ENCODE measurements around the gene DCC. TPM values are rescaled to one million over a fixed set of nuclear protein-coding genes. Genes with fewer than 3 reads are reported as not detected.

The DCC gene
- total RNA-seq, 1 experiment from 2014 or later, result 0.08 TPM

GRCh38 chr18:53380063-53380639 is 1040.2 kb downstream of the DCC start:
- peak; percentile 43 for DNase-seq (ENCODE audit: low read depth, low spot score)
- in situ Hi-C loops (cut with HindIII; ENCODE audit: low pct_unique_long_range_greater_than_20kb, low sequenced_read_pairs), result no loop called here

GRCh38 chr18:53382870-53383269 is 1042.9 kb downstream of the DCC start:
- in situ Hi-C loops (cut with HindIII; ENCODE audit: low pct_unique_long_range_greater_than_20kb, low sequenced_read_pairs), result no loop called here
- DNase-seq (ENCODE audit: low read depth, low spot score), result no peak

- in situ Hi-C loops (cut with HindIII; ENCODE audit: low pct_unique_long_range_greater_than_20kb, low sequenced_read_pairs), result no loop called here
These were observed 1045.9 kb downstream of the DCC start for GRCh38 chr18:53385889-53386288.

GRCh38 chr18:53387581-53387980 is 1047.6 kb downstream of the DCC start:
- in situ Hi-C loops (cut with HindIII; ENCODE audit: low pct_unique_long_range_greater_than_20kb, low sequenced_read_pairs), result no loop called here

More at GRCh38 chr18:53385889-53386288, 1045.9 kb downstream of the DCC start:
- no peak for DNase-seq (ENCODE audit: low read depth, low spot score)

GRCh38 chr18:53402670-53403069 is 1062.7 kb downstream of the DCC start:
- in situ Hi-C loops (cut with HindIII; ENCODE audit: low pct_unique_long_range_greater_than_20kb, low sequenced_read_pairs), result no loop called here
- no peak for DNase-seq (ENCODE audit: low read depth, low spot score)

More at GRCh38 chr18:53387581-53387980, 1047.6 kb downstream of the DCC start:
- DNase-seq (ENCODE audit: low read depth, low spot score), result no peak

- DNase-seq (ENCODE audit: low read depth, low spot score), result no peak
- in situ Hi-C loops (cut with HindIII; ENCODE audit: low pct_unique_long_range_greater_than_20kb, low sequenced_read_pairs), result no loop called here
These were observed 1068.3 kb downstream of the DCC start for GRCh38 chr18:53408271-53408670.

GRCh38 chr18:53411511-53411910 is 1071.5 kb downstream of the DCC start:
- in situ Hi-C loops (cut with HindIII; ENCODE audit: low pct_unique_long_range_greater_than_20kb, low sequenced_read_pairs), result no loop called here
- DNase-seq (ENCODE audit: low read depth, low spot score), result no peak

GRCh38 chr18:53417003-53417402 is 1077.0 kb downstream of the DCC start:
- no peak for DNase-seq (ENCODE audit: low read depth, low spot score)
- in situ Hi-C loops (cut with HindIII; ENCODE audit: low pct_unique_long_range_greater_than_20kb, low sequenced_read_pairs), result no loop called here

GRCh38 chr18:53421869-53422268 is 1081.9 kb downstream of the DCC start:
- in situ Hi-C loops (cut with HindIII; ENCODE audit: low pct_unique_long_range_greater_than_20kb, low sequenced_read_pairs), result no loop called here
- DNase-seq (ENCODE audit: low read depth, low spot score), result no peak

- no peak for DNase-seq (ENCODE audit: low read depth, low spot score)
- in situ Hi-C loops (cut with HindIII; ENCODE audit: low pct_unique_long_range_greater_than_20kb, low sequenced_read_pairs), result no loop called here
These were observed 1082.9 kb downstream of the DCC start for GRCh38 chr18:53422896-53423295.

GRCh38 chr18:53426666-53427184 is 1086.7 kb downstream of the DCC start:
- DNase-seq (ENCODE audit: low read depth, low spot score), result no peak
- in situ Hi-C loops (cut with HindIII; ENCODE audit: low pct_unique_long_range_greater_than_20kb, low sequenced_read_pairs), result no loop called here

GRCh38 chr18:53441761-53442414 is 1101.9 kb downstream of the DCC start:
- in situ Hi-C loops (cut with HindIII; ENCODE audit: low pct_unique_long_range_greater_than_20kb, low sequenced_read_pairs), result no loop called here

GRCh38 chr18:53442415-53442783 is 1102.4 kb downstream of the DCC start:
- in situ Hi-C loops (cut with HindIII; ENCODE audit: low pct_unique_long_range_greater_than_20kb, low sequenced_read_pairs), result no loop called here
- no peak for DNase-seq (ENCODE audit: low read depth, low spot score)

More at GRCh38 chr18:53441761-53442414, 1101.9 kb downstream of the DCC start:
- DNase-seq (ENCODE audit: low read depth, low spot score), result no peak

- DNase-seq (ENCODE audit: low read depth, low spot score), result no peak
- in situ Hi-C loops (cut with HindIII; ENCODE audit: low pct_unique_long_range_greater_than_20kb, low sequenced_read_pairs), result no loop called here
These were observed 1103.3 kb downstream of the DCC start for GRCh38 chr18:53443336-53443735.

- no peak for DNase-seq (ENCODE audit: low read depth, low spot score)
- in situ Hi-C loops (cut with HindIII; ENCODE audit: low pct_unique_long_range_greater_than_20kb, low sequenced_read_pairs), result no loop called here
These were observed 1103.8 kb downstream of the DCC start for GRCh38 chr18:53443831-53444230.

GRCh38 chr18:53451902-53452301 is 1111.9 kb downstream of the DCC start:
- in situ Hi-C loops (cut with HindIII; ENCODE audit: low pct_unique_long_range_greater_than_20kb, low sequenced_read_pairs), result no loop called here
- DNase-seq (ENCODE audit: low read depth, low spot score), result no peak

- in situ Hi-C loops (cut with HindIII; ENCODE audit: low pct_unique_long_range_greater_than_20kb, low sequenced_read_pairs), result no loop called here
- DNase-seq (ENCODE audit: low read depth, low spot score), result no peak
These were observed 1117.1 kb downstream of the DCC start for GRCh38 chr18:53457068-53457467.

GRCh38 chr18:53458268-53458667 is 1118.3 kb downstream of the DCC start:
- no peak for DNase-seq (ENCODE audit: low read depth, low spot score)
- in situ Hi-C loops (cut with HindIII; ENCODE audit: low pct_unique_long_range_greater_than_20kb, low sequenced_read_pairs), result no loop called here

- DNase-seq (ENCODE audit: low read depth, low spot score), result no peak
- in situ Hi-C loops (cut with HindIII; ENCODE audit: low pct_unique_long_range_greater_than_20kb, low sequenced_read_pairs), result no loop called here
These were observed 1119.1 kb downstream of the DCC start for GRCh38 chr18:53458944-53459580.
